ENCODE data around the gene PTX4. TPM values are rescaled to one million over a fixed set of nuclear protein-coding genes. Genes with fewer than 3 reads are reported as not detected.

Gene PTX4
- total RNA-seq, 1 experiment from 2014 or later = not detected

- DNase-seq = no peak
These were observed 19.9 kb upstream of the PTX4 start for GRCh38 chr16:1508494-1509187.

GRCh38 chr16:1506494-1507213 is 17.9 kb upstream of the PTX4 start:
- Histone ChIP-seq H3K27me3 (no peaks in the 10 kb centered on the region), H3K4me3 (no peak overlapping the region), H3K9me3 (no peaks in the 10 kb centered on the region), H3K36me3 (peaks cover 45% of the 10 kb centered on the region)
- no peak for DNase-seq

More at GRCh38 chr16:1508494-1509187, 19.9 kb upstream of the PTX4 start:
- Histone ChIP-seq H3K36me3 (peaks cover 42% of the 10 kb centered on the region), H3K9me3 (no peaks in the 10 kb centered on the region), H3K4me3 (no peak overlapping the region), H3K27me3 (no peaks in the 10 kb centered on the region)

GRCh38 chr16:1505912-1506311 is 17.2 kb upstream of the PTX4 start:
- Histone ChIP-seq H3K27me3 (no peaks in the 10 kb centered on the region), H3K36me3 (peaks cover 46% of the 10 kb centered on the region), H3K4me3 (no peak overlapping the region), H3K9me3 (no peaks in the 10 kb centered on the region)
- no peak for DNase-seq

GRCh38 chr16:1505073-1505844 is 16.5 kb upstream of the PTX4 start:
- Histone ChIP-seq H3K27me3 (no peaks in the 10 kb centered on the region), H3K36me3 (peaks cover 43% of the 10 kb centered on the region), H3K9me3 (no peaks in the 10 kb centered on the region), H3K4me3 (no peak overlapping the region)
- no peak for DNase-seq

- no peak for DNase-seq
- Histone ChIP-seq H3K36me3 (peaks cover 43% of the 10 kb centered on the region), H3K9me3 (no peaks in the 10 kb centered on the region), H3K27me3 (no peaks in the 10 kb centered on the region), H3K4me3 (no peak overlapping the region)
These were observed 14.6 kb upstream of the PTX4 start for GRCh38 chr16:1503110-1503955.

- Histone ChIP-seq H3K27me3 (no peaks in the 10 kb centered on the region), H3K36me3 (peaks cover 46% of the 10 kb centered on the region), H3K9me3 (no peaks in the 10 kb centered on the region), H3K4me3 (no peak overlapping the region)
- no peak for DNase-seq
These were observed 13.6 kb upstream of the PTX4 start for GRCh38 chr16:1502092-1503004.

GRCh38 chr16:1501630-1502029 is 12.9 kb upstream of the PTX4 start:
- no peaks in the 10 kb centered on the region for H3K9me3 ChIP-seq
- no peaks in the 10 kb centered on the region for H3K27me3 ChIP-seq
- no peak overlapping the region for H3K4me3 ChIP-seq
- no peak for DNase-seq
- H3K36me3 ChIP-seq = peaks cover 52% of the 10 kb centered on the region

GRCh38 chr16:1500465-1501150 is 11.9 kb upstream of the PTX4 start:
- Histone ChIP-seq H3K27me3 (no peaks in the 10 kb centered on the region), H3K4me3 (no peak overlapping the region), H3K36me3 (peaks cover 62% of the 10 kb centered on the region), H3K9me3 (no peaks in the 10 kb centered on the region)
- DNase-seq = no peak

GRCh38 chr16:1499756-1500464 is 11.2 kb upstream of the PTX4 start:
- no peaks in the 10 kb centered on the region for H3K9me3 ChIP-seq
- H3K27me3 ChIP-seq = no peaks in the 10 kb centered on the region
- peaks cover 69% of the 10 kb centered on the region for H3K36me3 ChIP-seq
- no peak overlapping the region for H3K4me3 ChIP-seq
- DNase-seq = no peak

GRCh38 chr16:1498899-1499676 is 10.3 kb upstream of the PTX4 start:
- Histone ChIP-seq H3K9me3 (no peaks in the 10 kb centered on the region), H3K4me3 (no peak overlapping the region), H3K36me3 (peaks cover 78% of the 10 kb centered on the region), H3K27me3 (no peaks in the 10 kb centered on the region)
- DNase-seq = no peak

GRCh38 chr16:1497014-1497598 is 8.4 kb upstream of the PTX4 start:
- no peaks in the 10 kb centered on the region for H3K27me3 ChIP-seq
- DNase-seq = no peak
- no peak overlapping the region for H3K4me3 ChIP-seq
- no peaks in the 10 kb centered on the region for H3K9me3 ChIP-seq
- peaks cover 71% of the 10 kb centered on the region for H3K36me3 ChIP-seq

- H3K36me3 ChIP-seq = peaks cover 65% of the 10 kb centered on the region
- no peak for DNase-seq
- no peaks in the 10 kb centered on the region for H3K27me3 ChIP-seq
- H3K4me3 ChIP-seq = no peak overlapping the region
- H3K9me3 ChIP-seq = no peaks in the 10 kb centered on the region
These were observed 7.7 kb upstream of the PTX4 start for GRCh38 chr16:1496464-1496863.

- no peak overlapping the region for H3K4me3 ChIP-seq
- no peaks in the 10 kb centered on the region for H3K27me3 ChIP-seq
- H3K9me3 ChIP-seq = no peaks in the 10 kb centered on the region
- no peak for DNase-seq
- H3K36me3 ChIP-seq = peaks cover 60% of the 10 kb centered on the region
These were observed 7.1 kb upstream of the PTX4 start for GRCh38 chr16:1495889-1496262.

All from MG63 (cell line).